Ecto neural progenitor cell (in vitro differentiated cells): ENCODE data around the gene LRRK1.
A peak's percentile ranks its signal among the peaks of the same experiment; 100 is the strongest.

Source experiments
- DNase-seq: peaks from one replicate; pipeline ENCODE4 v3.0.0-alpha.2; 2018; ENCODE audit warnings: low spot score

Gene LRRK1

GRCh38 chr15:100909989-100910955 lies 8.9 kb upstream of the LRRK1 start:
- no peak for DNase-seq

GRCh38 chr15:100911086-100911485 lies 8.1 kb upstream of the LRRK1 start:
- DNase-seq: no peak

GRCh38 chr15:100913961-100914360 lies 5.2 kb upstream of the LRRK1 start:
- DNase-seq: no peak

GRCh38 chr15:100914876-100915275 lies 4.3 kb upstream of the LRRK1 start:
- DNase-seq: no peak

- peak; percentile 84 for DNase-seq
Measured at GRCh38 chr15:100918034-100918689, 995 bp upstream of the LRRK1 start.

GRCh38 chr15:100919481-100920405 lies 586 bp downstream of the LRRK1 start:
- DNase-seq: peak; percentile 64

GRCh38 chr15:100920516-100921135 lies 1.5 kb downstream of the LRRK1 start:
- DNase-seq: peak; percentile 22

- peak; percentile 0 for DNase-seq
Measured at GRCh38 chr15:100922192-100923040, 3.3 kb downstream of the LRRK1 start.

- no peak for DNase-seq
Measured at GRCh38 chr15:100923076-100923475, 3.9 kb downstream of the LRRK1 start.

GRCh38 chr15:100923902-100924301 lies 4.7 kb downstream of the LRRK1 start:
- DNase-seq: peak; percentile 26

GRCh38 chr15:100924436-100924835 lies 5.3 kb downstream of the LRRK1 start:
- peak; percentile 39 for DNase-seq

- DNase-seq: peak; percentile 11
Measured at GRCh38 chr15:100925480-100925879, 6.3 kb downstream of the LRRK1 start.

GRCh38 chr15:100926258-100926657 lies 7.1 kb downstream of the LRRK1 start:
- DNase-seq: peak; percentile 53

- peak; percentile 39 for DNase-seq
Measured at GRCh38 chr15:100926971-100927756, 8.0 kb downstream of the LRRK1 start.

- DNase-seq: peak; percentile 44
Measured at GRCh38 chr15:100928632-100929280, 9.6 kb downstream of the LRRK1 start.

- DNase-seq: peak; percentile 50
Measured at GRCh38 chr15:100929641-100930042, 10.5 kb downstream of the LRRK1 start.

- DNase-seq: peak; percentile 34
Measured at GRCh38 chr15:100930306-100930848, 11.2 kb downstream of the LRRK1 start.

- peak; percentile 12 for DNase-seq
Measured at GRCh38 chr15:100931143-100931890, 12.2 kb downstream of the LRRK1 start.
